Fibroblast of the aortic adventitia (primary cell): ENCODE data around the gene WDR20. TPM values are rescaled to one million over a fixed set of nuclear protein-coding genes. Genes with fewer than 3 reads are reported as not detected.
"Not testable (repeated sequence)": the region's sequence is repeated elsewhere in the genome, so short reads cannot be mapped to it uniquely, and the experiment has no call there.

Experiments
- DNase-seq: peaks from one replicate; pipeline ENCODE4 v3.0.0-alpha.2; 2010; ENCODE audit warnings: low read depth
- H3K4me3 ChIP-seq: 2 replicates; pipeline ENCODE4 v1.5.1; 2011; ENCODE audit warnings: low read depth, mild to moderate bottlenecking, control low read depth, low read length, moderate library complexity
- CTCF ChIP-seq: IDR thresholded peaks from 2 replicates; pipeline ENCODE4 v1.5.1; 2011; ENCODE audit warnings: mild to moderate bottlenecking, low read length, control low read depth, inconsistent platforms; ENCODE audit not compliant: insufficient read depth
- total RNA-seq: library from RNA; depleted of rRNA; stranded (reverse); fragments of >200 nt; gene quantifications from 2 replicates; pipeline ENCODE4 v1.2.3, GENCODE V29; 2012; ENCODE audit warnings: low replicate concordance

The WDR20 gene
- total RNA-seq, 1 donor, result 14.6 TPM

- no peak overlapping the region for H3K4me3 ChIP-seq
- no peak for DNase-seq
- TF ChIP-seq CTCF, result no peak
Measured at GRCh38 chr14:102117852-102118251, 21.8 kb upstream of the WDR20 start.

GRCh38 chr14:102120888-102121287, 18.8 kb upstream of the WDR20 start:
- TF ChIP-seq CTCF, result no peak
- DNase-seq, result no peak
- H3K4me3 ChIP-seq, result no peak overlapping the region

GRCh38 chr14:102121567-102121966, 18.1 kb upstream of the WDR20 start:
- no peak for TF ChIP-seq CTCF
- no peak for DNase-seq
- no peak overlapping the region for H3K4me3 ChIP-seq

- no peak overlapping the region for H3K4me3 ChIP-seq
- DNase-seq, result no peak
- no peak for TF ChIP-seq CTCF
Measured at GRCh38 chr14:102124419-102124818, 15.3 kb upstream of the WDR20 start.

- TF ChIP-seq CTCF, result no peak
- H3K4me3 ChIP-seq, result no peak overlapping the region
- no peak for DNase-seq
Measured at GRCh38 chr14:102125546-102125945, 14.2 kb upstream of the WDR20 start.

- DNase-seq, result no peak
- H3K4me3 ChIP-seq, result no peak overlapping the region
- TF ChIP-seq CTCF, result no peak
Measured at GRCh38 chr14:102126807-102127455, 12.8 kb upstream of the WDR20 start.

GRCh38 chr14:102131741-102132140, 8.0 kb upstream of the WDR20 start:
- TF ChIP-seq CTCF, result no peak
- no peak for DNase-seq
- H3K4me3 ChIP-seq, result no peak overlapping the region

GRCh38 chr14:102134021-102134420, 5.7 kb upstream of the WDR20 start:
- DNase-seq, H3K4me3 ChIP-seq: not testable (repeated sequence)

- DNase-seq, H3K4me3 ChIP-seq: not testable (repeated sequence)
Measured at GRCh38 chr14:102134719-102135118, 5.0 kb upstream of the WDR20 start.

GRCh38 chr14:102135456-102135855, 4.2 kb upstream of the WDR20 start:
- not testable (repeated sequence) for DNase-seq, H3K4me3 ChIP-seq
